ENCODE data around the gene PRCC. TPM values are rescaled to one million over a fixed set of nuclear protein-coding genes. Genes with fewer than 3 reads are reported as not detected.

The PRCC gene
- polyA plus RNA-seq, 1 donor (not counting 4 experiments of a cell fraction or from before 2014, with no cell fraction given): 40.4 TPM

GRCh38 chr1:156794506-156795373 lies 27.4 kb downstream of the PRCC start:
- no peak for FAIRE-seq
- Histone ChIP-seq H3K4me3 (ENCODE audit: control insufficient read depth in 2 of 3, extremely low read depth in 1 of 3, insufficient read depth in 2 of 3, low read depth in 1 of 3, low read length in 3 of 3) (no peak overlapping the region), H2AFZ (ENCODE audit: control insufficient read depth, low read length) (no peak overlapping the region), H3K9me3 (ENCODE audit: control insufficient read depth, low read depth, low read length) (no peaks in the 10 kb centered on the region), H3K36me3 (ENCODE audit: control insufficient read depth in 2 of 2, extremely low read depth in 1 of 2, insufficient read depth in 2 of 2, low read length in 2 of 2) (peaks cover 28 to 41% of the 10 kb centered on the region in 2 experiments), H3K79me2 (ENCODE audit: control insufficient read depth, insufficient read depth, low read length) (peaks cover 2% of the 10 kb centered on the region), H3K4me2 (ENCODE audit: control insufficient read depth, extremely low read depth, insufficient read depth, low read depth, low read length) (no peak overlapping the region), H3K9ac (ENCODE audit: control insufficient read depth, extremely low read depth, insufficient read depth, low read length) (no peak overlapping the region), H3K9me1 (ENCODE audit: control insufficient read depth, extremely low read depth, insufficient read depth, low read length) (no peaks in the 10 kb centered on the region), H3K4me1 (ENCODE audit: control insufficient read depth, extremely low read depth, insufficient read depth, low read length) (no peaks in the 10 kb centered on the region), H3K27ac (ENCODE audit: control insufficient read depth, insufficient read depth, low read length) (no peak overlapping the region), H3K27me3 (ENCODE audit: control insufficient read depth, extremely low read depth, insufficient read depth, low read length) (no peaks in the 10 kb centered on the region), H4K20me1 (ENCODE audit: control insufficient read depth, extremely low read depth, insufficient read depth, low read length) (no peaks in the 10 kb centered on the region)
- no peak for TF ChIP-seq CTCF (optimal IDR thresholded peaks at IDR 0.05 in 1 of 3, IDR thresholded peaks at IDR 0.05 in 1 of 3, conservative IDR thresholded peaks at IDR 0.05 in 1 of 3; ENCODE audit: extremely low read depth in 1 of 3, insufficient read depth in 2 of 3, low read length in 3 of 3)
- dilution Hi-C loops (cut with MboI; ENCODE audit: extremely low pct_ligation_motif_present, low sequenced_read_pairs): no loop called here
- no peak for DNase-seq (ENCODE audit: low read depth, low spot score)

DNA sequence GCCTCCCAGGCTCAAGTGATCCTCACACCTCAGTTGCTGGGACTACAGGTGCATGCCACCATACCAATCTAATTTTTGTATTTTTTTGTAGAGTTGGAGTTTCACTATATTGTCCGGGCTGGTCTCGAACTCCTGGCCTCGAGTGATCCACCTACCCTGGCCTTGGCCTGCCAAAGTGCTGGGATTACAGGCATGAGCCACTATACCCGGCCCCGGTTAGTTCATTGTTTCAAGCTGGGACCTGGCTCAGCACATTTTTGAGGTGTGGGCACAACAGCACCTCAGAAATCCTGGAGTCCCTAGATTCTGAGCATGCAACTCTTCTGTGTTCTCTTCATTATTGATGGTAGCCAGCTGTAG lies 28.0 kb downstream of the PRCC start:
- H3K9ac ChIP-seq (ENCODE audit: control insufficient read depth, extremely low read depth, insufficient read depth, low read length): no peak overlapping the region
- TF ChIP-seq EZH2 (IDR thresholded peaks at IDR 0.05; ENCODE audit: low read length) (no peak), CTCF (optimal IDR thresholded peaks at IDR 0.05 in 1 of 3, IDR thresholded peaks at IDR 0.05 in 1 of 3, conservative IDR thresholded peaks at IDR 0.05 in 1 of 3; ENCODE audit: extremely low read depth in 1 of 3, insufficient read depth in 2 of 3, low read length in 3 of 3) (no peak)
- peaks cover 26 to 44% of the 10 kb centered on the region in 2 experiments for H3K36me3 ChIP-seq (ENCODE audit: control insufficient read depth in 2 of 2, extremely low read depth in 1 of 2, insufficient read depth in 2 of 2, low read length in 2 of 2)
- no peaks in the 10 kb centered on the region for H3K79me2 ChIP-seq (ENCODE audit: control insufficient read depth, insufficient read depth, low read length)
- no peaks in the 10 kb centered on the region for H3K9me3 ChIP-seq (ENCODE audit: control insufficient read depth, low read depth, low read length)
- no peaks in the 10 kb centered on the region for H4K20me1 ChIP-seq (ENCODE audit: control insufficient read depth, extremely low read depth, insufficient read depth, low read length)
- no peak overlapping the region for H3K4me3 ChIP-seq (ENCODE audit: control insufficient read depth in 2 of 3, extremely low read depth in 1 of 3, insufficient read depth in 2 of 3, low read depth in 1 of 3, low read length in 3 of 3)
- H3K27ac ChIP-seq (ENCODE audit: control insufficient read depth, insufficient read depth, low read length): no peak overlapping the region
- no peaks in the 10 kb centered on the region for H3K9me1 ChIP-seq (ENCODE audit: control insufficient read depth, extremely low read depth, insufficient read depth, low read length)
- no peak for FAIRE-seq
- H3K4me1 ChIP-seq (ENCODE audit: control insufficient read depth, extremely low read depth, insufficient read depth, low read length): no peaks in the 10 kb centered on the region
- no peak for DNase-seq (ENCODE audit: low read depth, low spot score)
- H3K4me2 ChIP-seq (ENCODE audit: control insufficient read depth, extremely low read depth, insufficient read depth, low read depth, low read length): no peak overlapping the region
- H2AFZ ChIP-seq (ENCODE audit: control insufficient read depth, low read length): no peak overlapping the region
- H3K27me3 ChIP-seq (ENCODE audit: control insufficient read depth, extremely low read depth, insufficient read depth, low read length): no peaks in the 10 kb centered on the region
- dilution Hi-C loops (cut with MboI; ENCODE audit: extremely low pct_ligation_motif_present, low sequenced_read_pairs): no loop called here

Measured in keratinocyte (primary cell).